NCI-H1417 (cell line): Measurements from ENCODE around the gene NPTX2.

Experiments used
- DNase-seq, 3 experiments: peaks; one replicate each; lab custom pipeline; 2025; lab: John Stamatoyannopoulos, UW

Gene NPTX2

DNA sequence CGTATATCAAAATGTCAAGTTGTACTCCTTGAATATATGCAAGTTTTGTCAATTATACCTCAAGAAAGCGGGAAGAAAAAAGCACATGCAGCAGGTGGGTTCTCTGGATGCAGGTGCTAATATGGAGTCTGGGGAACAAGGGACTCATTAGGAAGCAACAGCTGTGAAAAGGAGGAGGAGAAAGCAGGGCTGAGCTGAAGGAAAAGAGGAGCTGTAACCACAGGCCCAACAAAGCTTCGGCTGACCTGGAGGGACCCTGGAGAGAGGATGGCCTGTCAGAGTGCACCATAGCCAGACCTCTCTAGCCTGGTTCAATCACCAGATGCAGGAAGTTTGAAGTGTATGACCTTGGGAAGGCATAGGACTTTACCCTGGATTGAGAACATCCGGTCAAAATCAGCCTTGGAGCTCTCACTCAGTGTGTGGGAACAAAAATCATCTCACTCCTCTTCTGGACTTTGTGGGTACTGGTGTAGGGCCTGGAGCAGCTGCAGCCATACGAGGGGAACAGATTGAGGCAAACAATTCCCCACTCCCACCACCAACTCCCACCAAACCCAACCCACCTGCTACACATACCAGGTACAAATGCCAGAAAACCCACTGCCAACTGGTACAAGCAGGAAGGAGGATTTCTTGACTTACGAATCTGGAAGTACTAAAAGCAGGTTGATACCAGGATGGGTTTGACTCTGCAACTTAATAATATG is 36.7 kb downstream of the NPTX2 start:
- DNase-seq, result no peak

DNA sequence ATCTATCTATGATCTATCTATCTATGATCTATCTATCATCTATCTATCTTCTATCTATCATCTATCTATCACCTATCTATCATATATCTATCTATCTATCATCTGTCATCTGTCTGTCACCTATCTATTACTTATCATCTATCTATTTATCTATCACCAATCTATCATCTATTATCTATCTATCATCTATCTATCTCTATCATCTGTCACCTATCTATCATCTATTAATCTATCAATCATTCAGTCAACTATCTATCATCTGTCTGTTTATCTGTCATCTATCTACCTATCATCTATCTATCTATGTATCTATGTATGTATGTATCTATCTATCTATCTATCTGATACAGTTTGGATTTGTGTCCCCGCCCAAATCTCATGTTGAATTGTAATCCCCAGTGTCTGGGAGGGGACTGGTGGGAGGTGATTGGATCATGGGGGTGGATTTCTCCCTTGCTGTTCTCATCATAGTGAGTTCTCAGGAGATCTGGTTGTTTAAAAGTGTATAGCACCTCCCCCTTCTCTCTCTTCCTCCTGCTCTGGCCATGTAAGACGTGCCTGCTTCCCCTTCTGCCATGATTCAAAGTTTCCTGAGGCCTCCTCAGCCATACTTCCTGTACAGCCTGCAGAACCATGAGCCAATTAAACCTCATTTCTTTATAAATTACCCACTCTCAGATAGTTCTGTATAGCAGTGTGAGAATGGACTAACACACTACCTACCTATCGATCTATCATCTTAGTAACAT is 37.6 kb downstream of the NPTX2 start:
- no peak for DNase-seq

DNA sequence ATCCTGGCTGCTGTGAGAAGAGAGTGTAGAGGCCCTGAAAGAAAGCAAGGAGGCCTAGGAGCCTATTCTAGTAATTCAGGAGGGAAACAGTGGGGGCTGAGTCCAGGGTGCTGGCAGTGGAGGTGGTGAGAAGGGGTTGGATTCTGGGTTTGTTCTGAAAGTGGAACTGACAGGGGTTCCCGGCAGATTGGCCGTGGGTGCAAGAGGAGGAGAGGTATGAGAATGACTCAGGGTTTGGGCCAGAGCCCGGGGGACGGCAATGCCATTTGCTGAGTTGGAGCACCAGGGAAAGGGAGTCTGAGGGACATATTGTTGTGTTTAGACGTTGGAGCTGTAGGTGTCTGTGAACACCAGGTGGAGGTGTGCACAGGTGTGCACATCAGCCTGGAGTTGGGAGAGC is 38.5 kb downstream of the NPTX2 start:
- DNase-seq, result no peak

DNA sequence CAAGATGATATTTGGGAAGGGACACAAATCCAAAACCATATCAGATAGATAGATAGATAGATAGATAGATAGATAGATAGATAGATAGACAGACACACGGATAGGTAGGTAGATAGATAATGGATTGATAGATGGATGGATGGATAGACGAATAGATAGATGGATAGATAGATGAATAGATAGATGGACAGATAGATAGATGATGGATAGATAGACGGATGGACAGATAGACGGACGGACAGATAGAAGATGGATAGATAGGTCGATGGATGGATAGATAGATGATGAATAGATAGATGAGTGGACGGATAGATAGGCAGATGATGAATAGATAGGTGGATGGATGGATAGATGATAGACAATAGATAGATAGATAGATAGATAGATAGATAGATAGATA is 39.8 kb downstream of the NPTX2 start:
- DNase-seq, result no peak

GRCh38 chr7:98657736-98658135 is 40.7 kb downstream of the NPTX2 start:
- no peak for DNase-seq

DNA sequence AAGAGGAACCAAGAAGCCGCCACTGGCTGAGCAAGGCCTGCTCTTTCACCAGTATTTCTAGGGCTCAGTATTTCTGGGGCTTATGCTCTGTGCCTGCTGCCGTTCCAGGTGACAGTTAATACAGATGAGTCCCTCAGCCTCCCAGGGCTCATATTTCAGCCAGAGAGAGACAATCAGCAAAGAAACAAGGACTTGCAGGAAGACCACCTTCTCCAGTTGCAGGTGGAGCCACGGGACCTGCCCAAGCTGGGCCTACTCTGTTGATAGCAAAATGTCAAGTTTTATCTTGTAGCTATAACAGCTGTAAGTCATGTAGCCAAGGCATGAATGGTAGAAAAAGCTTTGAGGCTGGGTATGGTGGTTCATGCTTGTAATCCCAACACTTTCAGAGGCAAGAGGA is 42.7 kb downstream of the NPTX2 start:
- DNase-seq, result no peak

DNA sequence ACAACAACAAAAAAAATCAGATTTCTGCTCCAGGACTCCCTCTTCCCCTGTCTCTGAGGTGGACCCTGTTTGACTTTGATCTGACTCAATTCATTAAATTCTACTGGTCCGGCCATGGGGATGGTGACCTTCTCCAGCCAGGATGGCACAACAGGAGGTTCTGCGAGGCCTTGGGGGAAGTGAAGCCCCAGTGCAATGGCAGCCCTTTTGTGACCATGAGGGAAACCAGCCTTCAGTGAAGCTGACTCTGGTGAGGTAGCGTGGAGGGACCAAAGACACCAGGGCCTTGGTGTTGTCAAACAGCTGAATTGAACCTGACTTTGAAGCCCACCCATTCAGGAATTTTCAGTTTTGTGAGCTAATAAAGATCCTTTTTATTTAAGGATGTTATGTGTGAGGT is 44.5 kb downstream of the NPTX2 start:
- no peak for DNase-seq

- DNase-seq, result no peak
These were observed 45.2 kb downstream of the NPTX2 start for GRCh38 chr7:98662289-98662688.

DNA sequence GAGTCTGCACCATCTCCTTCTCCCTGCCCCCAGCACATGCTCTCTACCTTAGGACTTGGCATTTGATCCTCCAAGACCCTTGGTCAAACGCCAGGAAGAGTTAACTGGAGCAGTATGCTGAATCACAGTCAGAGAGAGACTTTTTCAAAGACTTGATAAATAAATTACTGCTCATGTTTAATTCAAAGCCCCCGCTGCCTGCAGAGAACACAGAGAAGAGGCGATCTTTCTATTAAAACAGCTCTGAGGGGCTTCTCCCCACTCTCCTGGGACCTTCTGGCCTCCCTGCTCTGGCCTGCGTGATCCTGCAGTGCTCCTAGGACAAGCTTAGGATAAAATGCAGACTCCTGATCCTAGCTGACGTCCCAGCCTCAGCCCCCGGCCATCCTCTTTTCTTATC is 47.8 kb downstream of the NPTX2 start:
- DNase-seq, result no peak

GRCh38 chr7:98668255-98668654 is 51.2 kb downstream of the NPTX2 start:
- peak in 1 of 3 experiments; percentile 6 for DNase-seq

GRCh38 chr7:98669329-98670000 is 52.4 kb downstream of the NPTX2 start:
- DNase-seq, result peak in 1 of 3 experiments; percentile 10

GRCh38 chr7:98670186-98670585 is 53.1 kb downstream of the NPTX2 start:
- DNase-seq, result no peak

- no peak for DNase-seq
These were observed 54.7 kb downstream of the NPTX2 start for GRCh38 chr7:98671733-98672331.

- DNase-seq, result no peak
These were observed 57.4 kb downstream of the NPTX2 start for GRCh38 chr7:98674461-98674860.

DNA sequence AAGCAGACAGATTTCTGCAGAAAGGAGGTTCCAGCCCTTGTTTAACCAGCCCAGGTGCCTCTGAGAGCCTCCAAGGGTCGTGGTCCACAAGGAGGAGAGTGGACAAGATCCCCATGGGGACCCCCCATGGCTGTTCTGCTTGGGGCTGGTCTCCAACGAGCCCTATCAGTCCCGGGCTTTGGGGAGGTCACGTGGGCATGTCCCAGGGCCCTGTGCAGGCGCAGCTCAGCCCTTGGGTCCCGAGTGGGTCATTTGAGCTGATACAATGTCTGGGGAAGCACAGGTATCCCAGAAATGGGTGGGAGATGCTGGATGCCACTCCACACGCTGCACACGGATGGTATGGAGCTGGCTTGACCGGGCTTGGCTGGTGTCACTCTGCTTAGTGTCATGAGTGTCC is 57.8 kb downstream of the NPTX2 start:
- DNase-seq, result no peak

DNA sequence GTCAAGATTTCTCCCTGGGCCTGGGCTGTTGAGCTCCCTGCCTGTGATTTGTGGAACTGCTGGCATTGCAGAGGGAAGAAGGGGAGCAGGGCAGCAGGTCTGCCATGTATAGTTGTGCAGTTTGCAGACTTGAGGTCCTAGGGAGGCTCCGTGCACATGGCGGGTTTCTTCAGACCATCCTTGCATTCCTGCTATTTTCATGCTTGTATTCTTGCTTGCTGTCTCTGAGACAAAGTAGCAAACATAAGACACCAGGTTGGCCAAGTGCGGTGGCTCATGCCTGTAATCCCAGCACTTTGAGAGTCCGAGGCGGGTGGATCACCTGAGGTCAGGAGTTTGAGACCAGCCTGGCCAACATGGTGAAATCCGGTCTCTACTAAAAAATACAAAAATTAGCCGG is 61.1 kb downstream of the NPTX2 start:
- no peak for DNase-seq
